GM23338 (cell line): ENCODE measurements around the gene NEK6. TPM values are rescaled to one million over a fixed set of nuclear protein-coding genes. Genes with fewer than 3 reads are reported as not detected.

ENCODE experiments used
- ATAC-seq: fragments of 200-7000 bp; cut with Tn5 transposase; 3 replicates; pipeline ENCODE4 v1.9.1; 2020
- DNase-seq: peaks from one replicate; pipeline ENCODE4 v3.0.0-alpha.2; 2015; ENCODE audit warnings: low spot score
- H2AFZ ChIP-seq: fragments of 200-600 bp; sonication (generic); 2 replicates; pipeline ENCODE4 v1.8.0; 2016; ENCODE audit warnings: antibody characterized with exemption, mild to moderate bottlenecking, moderate library complexity
- H3F3A ChIP-seq: fragments of 200-600 bp; sonication (generic); replicated peaks from 2 replicates; pipeline ENCODE4 v1.8.0; 2017; ENCODE audit warnings: antibody characterized with exemption, mixed run types, low read depth
- H3K27ac ChIP-seq: fragments of 200-600 bp; sonication (generic); 2 replicates; pipeline ENCODE4 v1.6.1; 2016; ENCODE audit warnings: low read depth
- H3K27me3 ChIP-seq: fragments of 200-600 bp; sonication (generic); 2 replicates; pipeline ENCODE4 v1.8.0; 2016; ENCODE audit warnings: mild to moderate bottlenecking, mixed run types, moderate library complexity; ENCODE audit not compliant: insufficient read depth
- H3K36me3 ChIP-seq: fragments of 200-600 bp; sonication (generic); 2 replicates; pipeline ENCODE4 v1.8.0; 2016; ENCODE audit warnings: mild to moderate bottlenecking; ENCODE audit not compliant: insufficient read depth
- H3K4me1 ChIP-seq: fragments of 200-600 bp; sonication (generic); 2 replicates; pipeline ENCODE4 v1.8.0; 2016; ENCODE audit warnings: mild to moderate bottlenecking, moderate library complexity; ENCODE audit not compliant: insufficient read depth
- H3K4me2 ChIP-seq: fragments of 200-600 bp; sonication (generic); 2 replicates; pipeline ENCODE4 v1.7.1; 2017; ENCODE audit warnings: mixed run types
- H3K4me3 ChIP-seq: fragments of 200-600 bp; sonication (generic); 2 replicates; pipeline ENCODE4 v1.6.1; 2016; ENCODE audit warnings: mixed run types
- H3K79me2 ChIP-seq: fragments of 200-600 bp; sonication (generic); replicated peaks from 2 replicates; pipeline ENCODE4 v1.8.0; 2017; ENCODE audit warnings: mild to moderate bottlenecking; ENCODE audit not compliant: insufficient read depth
- H3K9me2 ChIP-seq: fragments of 200-600 bp; sonication (generic); 2 replicates; pipeline ENCODE4 v1.8.0; 2017; ENCODE audit not compliant: insufficient read depth
- H4K20me1 ChIP-seq: fragments of 200-600 bp; sonication (generic); replicated peaks from 2 replicates; pipeline ENCODE4 v1.8.0; 2017; ENCODE audit warnings: mild to moderate bottlenecking; ENCODE audit not compliant: insufficient read depth
- H3K27ac Mint-ChIP-seq: 2 replicates; pipeline ENCODE4 v1.8.0; 2020; ENCODE audit warnings: inconsistent platforms, mild to moderate bottlenecking, moderate library complexity, mixed read lengths
- H3K27me3 Mint-ChIP-seq: 3 replicates; pipeline ENCODE4 v1.8.0; 2022; ENCODE audit warnings: low read depth, mild to moderate bottlenecking, moderate library complexity, mixed read lengths, inconsistent platforms; ENCODE audit not compliant: insufficient read depth, poor library complexity
- H3K36me3 Mint-ChIP-seq: 3 replicates; pipeline ENCODE4 v1.8.0; 2021; ENCODE audit warnings: low read depth, mild to moderate bottlenecking, inconsistent platforms, moderate library complexity, mixed read lengths
- H3K4me1 Mint-ChIP-seq: 3 replicates; pipeline ENCODE4 v1.8.0; 2020; ENCODE audit warnings: mild to moderate bottlenecking, inconsistent platforms, mixed read lengths
- H3K4me3 Mint-ChIP-seq: 3 replicates; pipeline ENCODE4 v1.8.0; 2021; ENCODE audit warnings: moderate library complexity, mild to moderate bottlenecking, inconsistent platforms, mixed read lengths
- H3K9me3 Mint-ChIP-seq: 3 replicates; pipeline ENCODE4 v1.8.0; 2020; ENCODE audit warnings: moderate library complexity, mild to moderate bottlenecking, inconsistent platforms, mixed read lengths
- CTCF ChIP-seq, 2 experiments: fragments of 200-600 bp in 1 of 2; sonication (generic) in 1 of 2; conservative IDR thresholded peaks; 2 replicates each; pipeline versions ENCODE4 v1.5.1 to v1.6.1; 2016 to 2017; ENCODE audit warnings: antibody characterized with exemption in 2 of 2, low read depth in 2 of 2, mild to moderate bottlenecking in 2 of 2, moderate library complexity in 1 of 2
- EZH2phosphoT487 ChIP-seq: fragments of 200-600 bp; sonication (generic); IDR thresholded peaks from one replicate; pipeline ENCODE4 v1.8.1; 2018; ENCODE audit warnings: antibody characterized with exemption; ENCODE audit not compliant: unreplicated experiment
- POLR2AphosphoS5 ChIP-seq: IDR thresholded peaks from 2 replicates; pipeline ENCODE4 v1.6.1; 2016; ENCODE audit warnings: antibody characterized with exemption, low read depth
- polyA plus RNA-seq: library from polyadenylated mRNA; unstranded; fragments of >200 nt; fragmentation: Nextera tagmentation; extraction: Ambion mirVana; gene quantifications from 2 replicates; pipeline ENCODE4 v1.2.1, GENCODE V29; 2016
- total RNA-seq: library from RNA; depleted of rRNA; stranded (reverse); fragments of >200 nt; shearing (Covaris generic); gene quantifications from 2 replicates; pipeline ENCODE4 v1.2.3, GENCODE V29; 2014
- TF ChIP-seq, protein P1 (sequence below): fragments of 250-450 bp; sonication (Bioruptor Pico); IDR thresholded peaks from 2 replicates; pipeline ENCODE4 v1.5.0; 2020; ENCODE audit warnings: mild to moderate bottlenecking, moderate library complexity
- TF ChIP-seq, protein P2 (sequence below): IDR thresholded peaks from 2 replicates; pipeline ENCODE4 v1.6.1; 2016; ENCODE audit warnings: antibody characterized with exemption

NEK6 gene
- total and polyA plus RNA-seq, 2 experiments from 2014 or later, result 8.1 to 11.2 TPM

- Histone ChIP-seq H3K4me1 (no peaks in the 10 kb centered on the region), H4K20me1 (no peaks in the 10 kb centered on the region), H3K9me2 (no peaks in the 10 kb centered on the region), H3K27ac (no peak overlapping the region), H3K27me3 (no peaks in the 10 kb centered on the region), H3K79me2 (no peaks in the 10 kb centered on the region), H2AFZ (no peak overlapping the region), H3K4me2 (no peak overlapping the region), H3K4me3 (no peak overlapping the region), H3F3A (no peaks in the 10 kb centered on the region), H3K36me3 (no peaks in the 10 kb centered on the region)
- Mint-ChIP-seq H3K4me3 (no peak overlapping the region), H3K9me3 (no peaks in the 10 kb centered on the region), H3K36me3 (no peaks in the 10 kb centered on the region), H3K27me3 (peaks cover 7% of the 10 kb centered on the region), H3K27ac (no peak overlapping the region), H3K4me1 (peaks cover 4% of the 10 kb centered on the region; the same call in 1 of the 3 replicates)
- TF ChIP-seq CTCF (conservative IDR thresholded peaks at IDR 0.05; ENCODE audit: low read depth in 2 of 2), result no peak
- no peak for TF ChIP-seq EZH2phosphoT487
- TF ChIP-seq POLR2AphosphoS5, result no peak
- TF ChIP-seq, protein P1, sequence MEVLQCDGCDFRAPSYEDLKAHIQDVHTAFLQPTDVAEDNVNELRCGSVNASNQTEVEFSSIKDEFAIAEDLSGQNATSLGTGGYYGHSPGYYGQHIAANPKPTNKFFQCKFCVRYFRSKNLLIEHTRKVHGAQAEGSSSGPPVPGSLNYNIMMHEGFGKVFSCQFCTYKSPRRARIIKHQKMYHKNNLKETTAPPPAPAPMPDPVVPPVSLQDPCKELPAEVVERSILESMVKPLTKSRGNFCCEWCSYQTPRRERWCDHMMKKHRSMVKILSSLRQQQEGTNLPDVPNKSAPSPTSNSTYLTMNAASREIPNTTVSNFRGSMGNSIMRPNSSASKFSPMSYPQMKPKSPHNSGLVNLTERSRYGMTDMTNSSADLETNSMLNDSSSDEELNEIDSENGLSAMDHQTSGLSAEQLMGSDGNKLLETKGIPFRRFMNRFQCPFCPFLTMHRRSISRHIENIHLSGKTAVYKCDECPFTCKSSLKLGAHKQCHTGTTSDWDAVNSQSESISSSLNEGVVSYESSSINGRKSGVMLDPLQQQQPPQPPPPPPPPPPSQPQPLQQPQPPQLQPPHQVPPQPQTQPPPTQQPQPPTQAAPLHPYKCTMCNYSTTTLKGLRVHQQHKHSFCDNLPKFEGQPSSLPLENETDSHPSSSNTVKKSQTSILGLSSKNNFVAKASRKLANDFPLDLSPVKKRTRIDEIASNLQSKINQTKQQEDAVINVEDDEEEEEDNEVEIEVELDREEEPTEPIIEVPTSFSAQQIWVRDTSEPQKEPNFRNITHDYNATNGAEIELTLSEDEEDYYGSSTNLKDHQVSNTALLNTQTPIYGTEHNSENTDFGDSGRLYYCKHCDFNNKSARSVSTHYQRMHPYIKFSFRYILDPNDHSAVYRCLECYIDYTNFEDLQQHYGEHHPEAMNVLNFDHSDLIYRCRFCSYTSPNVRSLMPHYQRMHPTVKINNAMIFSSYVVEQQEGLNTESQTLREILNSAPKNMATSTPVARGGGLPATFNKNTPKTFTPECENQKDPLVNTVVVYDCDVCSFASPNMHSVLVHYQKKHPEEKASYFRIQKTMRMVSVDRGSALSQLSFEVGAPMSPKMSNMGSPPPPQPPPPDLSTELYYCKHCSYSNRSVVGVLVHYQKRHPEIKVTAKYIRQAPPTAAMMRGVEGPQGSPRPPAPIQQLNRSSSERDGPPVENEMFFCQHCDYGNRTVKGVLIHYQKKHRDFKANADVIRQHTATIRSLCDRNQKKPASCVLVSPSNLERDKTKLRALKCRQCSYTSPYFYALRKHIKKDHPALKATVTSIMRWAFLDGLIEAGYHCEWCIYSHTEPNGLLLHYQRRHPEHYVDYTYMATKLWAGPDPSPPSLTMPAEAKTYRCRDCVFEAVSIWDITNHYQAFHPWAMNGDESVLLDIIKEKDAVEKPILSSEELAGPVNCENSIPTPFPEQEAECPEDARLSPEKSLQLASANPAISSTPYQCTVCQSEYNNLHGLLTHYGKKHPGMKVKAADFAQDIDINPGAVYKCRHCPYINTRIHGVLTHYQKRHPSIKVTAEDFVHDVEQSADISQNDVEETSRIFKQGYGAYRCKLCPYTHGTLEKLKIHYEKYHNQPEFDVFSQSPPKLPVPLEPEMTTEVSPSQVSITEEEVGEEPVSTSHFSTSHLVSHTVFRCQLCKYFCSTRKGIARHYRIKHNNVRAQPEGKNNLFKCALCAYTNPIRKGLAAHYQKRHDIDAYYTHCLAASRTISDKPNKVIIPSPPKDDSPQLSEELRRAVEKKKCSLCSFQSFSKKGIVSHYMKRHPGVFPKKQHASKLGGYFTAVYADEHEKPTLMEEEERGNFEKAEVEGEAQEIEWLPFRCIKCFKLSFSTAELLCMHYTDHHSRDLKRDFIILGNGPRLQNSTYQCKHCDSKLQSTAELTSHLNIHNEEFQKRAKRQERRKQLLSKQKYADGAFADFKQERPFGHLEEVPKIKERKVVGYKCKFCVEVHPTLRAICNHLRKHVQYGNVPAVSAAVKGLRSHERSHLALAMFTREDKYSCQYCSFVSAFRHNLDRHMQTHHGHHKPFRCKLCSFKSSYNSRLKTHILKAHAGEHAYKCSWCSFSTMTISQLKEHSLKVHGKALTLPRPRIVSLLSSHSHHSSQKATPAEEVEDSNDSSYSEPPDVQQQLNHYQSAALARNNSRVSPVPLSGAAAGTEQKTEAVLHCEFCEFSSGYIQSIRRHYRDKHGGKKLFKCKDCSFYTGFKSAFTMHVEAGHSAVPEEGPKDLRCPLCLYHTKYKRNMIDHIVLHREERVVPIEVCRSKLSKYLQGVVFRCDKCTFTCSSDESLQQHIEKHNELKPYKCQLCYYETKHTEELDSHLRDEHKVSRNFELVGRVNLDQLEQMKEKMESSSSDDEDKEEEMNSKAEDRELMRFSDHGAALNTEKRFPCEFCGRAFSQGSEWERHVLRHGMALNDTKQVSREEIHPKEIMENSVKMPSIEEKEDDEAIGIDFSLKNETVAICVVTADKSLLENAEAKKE, result no peak
- TF ChIP-seq, protein P2, sequence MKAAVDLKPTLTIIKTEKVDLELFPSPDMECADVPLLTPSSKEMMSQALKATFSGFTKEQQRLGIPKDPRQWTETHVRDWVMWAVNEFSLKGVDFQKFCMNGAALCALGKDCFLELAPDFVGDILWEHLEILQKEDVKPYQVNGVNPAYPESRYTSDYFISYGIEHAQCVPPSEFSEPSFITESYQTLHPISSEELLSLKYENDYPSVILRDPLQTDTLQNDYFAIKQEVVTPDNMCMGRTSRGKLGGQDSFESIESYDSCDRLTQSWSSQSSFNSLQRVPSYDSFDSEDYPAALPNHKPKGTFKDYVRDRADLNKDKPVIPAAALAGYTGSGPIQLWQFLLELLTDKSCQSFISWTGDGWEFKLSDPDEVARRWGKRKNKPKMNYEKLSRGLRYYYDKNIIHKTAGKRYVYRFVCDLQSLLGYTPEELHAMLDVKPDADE, result no peak
- ATAC-seq (no peak), DNase-seq (no peak)
These were observed 41.1 kb upstream of the NEK6 start for GRCh38 chr9:124216474-124217176.
